Lower leg skin (tissue), 3 donors: ENCODE results near the gene LRP1.

Source experiments
- CTCF ChIP-seq, 3 donors: fragments of 450-650 bp; IDR thresholded peaks; one replicate each; pipeline ENCODE4 v1.5.1; 2016; ENCODE audit warnings: antibody characterized with exemption in 3 of 3, mild to moderate bottlenecking in 3 of 3, moderate library complexity in 2 of 3
- POLR2A ChIP-seq, 2 donors: fragments of 450-650 bp; IDR thresholded peaks; one replicate each; pipeline ENCODE4 v1.6.1; 2016 to 2017; ENCODE audit warnings: antibody characterized with exemption in 2 of 2, mild to moderate bottlenecking in 1 of 2, moderate library complexity in 1 of 2

DNA sequence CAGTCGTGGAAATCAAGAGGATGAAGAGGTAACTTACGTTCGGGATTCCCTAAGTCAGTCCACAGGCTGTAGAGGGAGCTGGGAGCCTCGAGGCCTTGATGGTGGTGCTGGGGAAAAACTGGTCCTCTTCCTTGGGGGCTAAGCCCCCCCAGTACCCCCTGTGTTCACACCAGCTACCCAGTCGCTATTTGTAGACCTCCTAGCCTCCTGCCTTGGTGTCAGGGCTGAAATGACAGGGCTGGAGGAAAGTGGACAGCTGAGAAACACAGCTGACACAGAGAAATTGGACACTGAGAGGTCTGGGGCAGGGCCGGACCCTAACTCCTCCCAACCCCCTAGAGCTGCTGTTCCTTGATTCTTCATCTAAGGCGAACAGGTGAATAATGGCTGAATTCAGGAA, 122.7 kb downstream of the LRP1 start, which contains the start of gene STAC3:
- TF ChIP-seq CTCF (IDR thresholded peaks at IDR 0.05) (no peak), POLR2A (IDR thresholded peaks at IDR 0.05) (no peak)
